HepG2 (cell line): ENCODE measurements around the gene CNTN4. TPM values are rescaled to one million over a fixed set of nuclear protein-coding genes. Genes with fewer than 3 reads are reported as not detected.

Experiments
- ATAC-seq: fragments of 200-7000 bp; cut with Tn5 transposase; 3 replicates; pipeline ENCODE4 v1.9.1; 2020; ENCODE audit warnings: mild to moderate bottlenecking, moderate library complexity
- BruUV-seq: library from RNA; stranded (reverse); fragments of 400-500 nt; replicated peaks from 2 replicates; lab custom pipeline; 2021; lab: Mats Ljungman, UMichigan
- CTCF ChIA-PET: fragments of 300-600 bp; formaldehyde crosslinking; extraction: SDS; loops from one replicate; lab custom pipeline; 2021; ENCODE audit warnings: low total read pairs, inconsistent platforms, low intra/inter-chr PET ratio; lab: Yijun Ruan, JAX
- POLR2A ChIA-PET: fragments of 350-600 bp; sonication (Branson Sonifier 250); formaldehyde crosslinking; loops from one replicate; lab custom pipeline; 2020; ENCODE audit warnings: antibody characterized with exemption, inconsistent platforms; lab: Yijun Ruan, JAX
- DNase-seq: peaks from one replicate; pipeline ENCODE4 v3.0.0-alpha.2; 2015; ENCODE audit warnings: low spot score
- FAIRE-seq: peaks from 3 replicates; lab custom pipeline; 2011; peaks lifted over from hg19 to GRCh38; lab: Jason Lieb, UNC
- H2AFZ ChIP-seq: one replicate; pipeline ENCODE4 v1.6.1; 2011; ENCODE audit warnings: low read length, inconsistent platforms
- H3K27ac ChIP-seq: fragments of 300-600 bp; 3 replicates; pipeline ENCODE4 v1.8.0; 2011; ENCODE audit warnings: mixed run types, mild to moderate bottlenecking, mixed read lengths, low read length, inconsistent platforms; ENCODE audit not compliant: insufficient read depth; ENCODE audit errors: extremely low read length
- H3K27me3 ChIP-seq, 2 experiments: fragments of 200-600 bp in 1 of 2; 2 replicates in 1 of 2; 3 replicates in 1 of 2; pipeline versions ENCODE4 v1.6.0 to v1.8.0; 2011; ENCODE audit warnings: low read length in 2 of 2, mild to moderate bottlenecking in 2 of 2, moderate library complexity in 2 of 2, inconsistent platforms in 1 of 2; ENCODE audit not compliant: insufficient read depth in 2 of 2, control insufficient read depth in 1 of 2
- H3K36me3 ChIP-seq, 2 experiments: fragments of 200-600 bp in 1 of 2; replicated peaks in 1 of 2; 2 replicates in 1 of 2; 3 replicates in 1 of 2; pipeline versions ENCODE4 v1.5.1 to v1.8.0; 2011; ENCODE audit warnings: low read length in 2 of 2, inconsistent platforms in 1 of 2; ENCODE audit not compliant: insufficient read depth in 2 of 2, control insufficient read depth in 1 of 2
- H3K4me1 ChIP-seq: 2 replicates; pipeline ENCODE4 v1.5.1; 2012; ENCODE audit warnings: low read length, inconsistent platforms; ENCODE audit not compliant: insufficient read depth
- H3K4me2 ChIP-seq: 2 replicates; pipeline ENCODE4 v1.6.0; 2011; ENCODE audit warnings: low read depth, low read length, inconsistent platforms
- H3K4me3 ChIP-seq, 3 experiments: fragments of 200-600 bp in 1 of 3; sonication (generic), shearing (Covaris generic) in 1 of 3; replicated peaks in 1 of 3; 2 replicates each; pipeline ENCODE4 v1.5.1; 2011 to 2016; ENCODE audit warnings: low read length in 3 of 3, inconsistent platforms in 2 of 3, low read depth in 2 of 3, mild to moderate bottlenecking in 2 of 3, control low read depth in 1 of 3, mixed read lengths in 1 of 3; ENCODE audit not compliant: insufficient read depth in 1 of 3
- H3K79me2 ChIP-seq: one replicate; pipeline ENCODE4 v1.6.1; 2011; ENCODE audit warnings: low read length, inconsistent platforms; ENCODE audit not compliant: insufficient read depth
- H3K9ac ChIP-seq: 2 replicates; pipeline ENCODE4 v1.6.0; 2011; ENCODE audit warnings: mild to moderate bottlenecking, low read depth, low read length, inconsistent platforms; ENCODE audit not compliant: insufficient read depth
- H3K9me3 ChIP-seq: 2 replicates; pipeline ENCODE4 v1.5.1; 2012; ENCODE audit warnings: mild to moderate bottlenecking, low read length
- H4K20me1 ChIP-seq: 2 replicates; pipeline ENCODE4 v1.6.0; 2011; ENCODE audit warnings: inconsistent platforms, mild to moderate bottlenecking, low read length, moderate library complexity; ENCODE audit not compliant: insufficient read depth
- NCOR1 ChIP-seq: fragments of 200-600 bp; sonication (generic); IDR thresholded peaks from 2 replicates; pipeline ENCODE4 v1.7.0; 2017; ENCODE audit warnings: antibody characterized with exemption, low read length, borderline replicate concordance
- SMARCC2 ChIP-seq: fragments of 450-650 bp; IDR thresholded peaks from 2 replicates; pipeline ENCODE4 v1.6.1; 2017; ENCODE audit warnings: antibody characterized with exemption, mild to moderate bottlenecking
- ZNF460 ChIP-seq: sonication (generic); formaldehyde crosslinking; IDR thresholded peaks from 2 replicates; pipeline ENCODE4 v1.5.1; 2020; ENCODE audit warnings: missing genetic modification reagents, mild to moderate bottlenecking, borderline replicate concordance
- WGBS: methylation state at CpG from one replicate; pipeline ENCODE4 v1.1.6; 2017; ENCODE audit warnings: low lambda C conversion rate; 5-methylcytosine and 5-hydroxymethylcytosine counted together
- in situ Hi-C: cut with HindIII; loops from 2 replicates; pipeline ENCODE4 v1.10.0; 2017; ENCODE audit warnings: low pct_unique_long_range_greater_than_20kb; ENCODE audit not compliant: extremely low pct_ligation_motif_present
- intact Hi-C: fragments of 100-400 bp; cut with micrococcal nuclease; formaldehyde crosslinking; loops from one replicate; pipeline ENCODE4 v1.10.0; 2022; ENCODE audit not compliant: unreplicated experiment
- polyA plus RNA-seq, 8 experiments: library from polyadenylated mRNA; depleted of rRNA in 3 of 8; stranded (reverse) in 7 of 8; unstranded in 1 of 8; fragments of >200 nt; fragmentation: Illumina TruSeq in 4 of 8; extraction: Trizol in 4 of 8; gene quantifications; 2 replicates each; pipeline versions ENCODE4 v1.2.1 to v1.2.3, GENCODE V29; 2011 to 2016; ENCODE audit warnings: low read depth in 4 of 8, missing spikeins in 1 of 8, mixed read lengths in 1 of 8; ENCODE audit not compliant: insufficient read depth in 1 of 8
- total RNA-seq, 5 experiments: library from RNA; depleted of rRNA; stranded (reverse); fragments of >200 nt; fragmentation: Illumina TruSeq; extraction: Trizol; gene quantifications; 2 replicates each; pipeline ENCODE4 v1.2.3, GENCODE V29; 2016; ENCODE audit warnings: low read depth in 1 of 5
- TF ChIP-seq, protein P1 (sequence below): IDR thresholded peaks from 2 replicates; pipeline ENCODE4 v1.6.1; 2016; ENCODE audit warnings: low read depth, missing genetic modification reagents, missing compliant biosample characterization
- TF ChIP-seq, protein P2 (sequence below): IDR thresholded peaks from 2 replicates; pipeline ENCODE4 v1.6.1; 2016; ENCODE audit warnings: low read depth
- TF ChIP-seq, protein P3 (sequence below): IDR thresholded peaks from 2 replicates; pipeline ENCODE4 v1.6.1; 2018; ENCODE audit warnings: missing genetic modification reagents
- TF ChIP-seq, protein P4 (sequence below): sonication (generic); formaldehyde crosslinking; IDR thresholded peaks from 2 replicates; pipeline ENCODE4 v1.5.0; 2020; ENCODE audit warnings: mild to moderate bottlenecking, missing genetic modification reagents, borderline replicate concordance
- TF ChIP-seq, protein P5 (sequence below): sonication (generic); formaldehyde crosslinking; IDR thresholded peaks from 2 replicates; pipeline ENCODE4 v1.8.1; 2023; ENCODE audit warnings: mild to moderate bottlenecking, missing genetic modification reagents
- TF ChIP-seq, protein P6 (sequence below): sonication (generic); formaldehyde crosslinking; IDR thresholded peaks from 2 replicates; pipeline ENCODE4 v1.4.0; 2020; ENCODE audit warnings: missing genetic modification reagents

Gene CNTN4
- total and polyA plus RNA-seq, 2 of the 13 experiments (the other 11 are each of a cell fraction or from before 2014, with no cell fraction given) = 0.01 to 0.13 TPM

DNA sequence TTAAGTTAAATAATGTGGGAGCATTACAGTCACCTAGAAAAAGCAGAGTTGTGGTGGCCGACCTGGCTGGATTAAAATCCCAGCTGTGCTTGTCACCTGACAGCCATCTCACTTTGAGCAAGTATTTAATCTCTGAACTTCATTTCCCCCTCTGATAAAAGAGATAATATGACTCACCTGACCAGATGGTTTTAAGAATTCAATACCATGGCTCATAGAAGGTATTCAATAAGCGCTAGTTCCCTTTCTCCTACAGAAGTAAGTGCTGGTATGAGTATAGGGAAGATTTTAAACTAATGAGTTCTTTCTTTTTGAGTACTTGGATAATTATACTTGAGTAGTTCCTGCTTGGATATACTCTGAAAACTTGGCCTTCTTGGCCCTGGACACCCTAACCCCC, 686.0 kb downstream of the CNTN4 start:
- H3K4me3 ChIP-seq = no peak overlapping the region
- H3K9ac ChIP-seq = no peak overlapping the region
- H3K9me3 ChIP-seq = no peaks in the 10 kb centered on the region
- BruUV-seq = no TSS peak
- FAIRE-seq (no peak), ATAC-seq (no peak), DNase-seq (no peak)
- ChIA-PET POLR2A (no interaction called here), CTCF (no interaction called here)
- no peak overlapping the region for H3K27ac ChIP-seq
- H3K79me2 ChIP-seq = no peaks in the 10 kb centered on the region
- in situ Hi-C loops (no loop called here), intact Hi-C loops (no loop called here)
- WGBS = 0% methylated on average over 2 of the region's 2 CpGs
- H3K4me1 ChIP-seq = no peaks in the 10 kb centered on the region
- TF ChIP-seq, protein P1, sequence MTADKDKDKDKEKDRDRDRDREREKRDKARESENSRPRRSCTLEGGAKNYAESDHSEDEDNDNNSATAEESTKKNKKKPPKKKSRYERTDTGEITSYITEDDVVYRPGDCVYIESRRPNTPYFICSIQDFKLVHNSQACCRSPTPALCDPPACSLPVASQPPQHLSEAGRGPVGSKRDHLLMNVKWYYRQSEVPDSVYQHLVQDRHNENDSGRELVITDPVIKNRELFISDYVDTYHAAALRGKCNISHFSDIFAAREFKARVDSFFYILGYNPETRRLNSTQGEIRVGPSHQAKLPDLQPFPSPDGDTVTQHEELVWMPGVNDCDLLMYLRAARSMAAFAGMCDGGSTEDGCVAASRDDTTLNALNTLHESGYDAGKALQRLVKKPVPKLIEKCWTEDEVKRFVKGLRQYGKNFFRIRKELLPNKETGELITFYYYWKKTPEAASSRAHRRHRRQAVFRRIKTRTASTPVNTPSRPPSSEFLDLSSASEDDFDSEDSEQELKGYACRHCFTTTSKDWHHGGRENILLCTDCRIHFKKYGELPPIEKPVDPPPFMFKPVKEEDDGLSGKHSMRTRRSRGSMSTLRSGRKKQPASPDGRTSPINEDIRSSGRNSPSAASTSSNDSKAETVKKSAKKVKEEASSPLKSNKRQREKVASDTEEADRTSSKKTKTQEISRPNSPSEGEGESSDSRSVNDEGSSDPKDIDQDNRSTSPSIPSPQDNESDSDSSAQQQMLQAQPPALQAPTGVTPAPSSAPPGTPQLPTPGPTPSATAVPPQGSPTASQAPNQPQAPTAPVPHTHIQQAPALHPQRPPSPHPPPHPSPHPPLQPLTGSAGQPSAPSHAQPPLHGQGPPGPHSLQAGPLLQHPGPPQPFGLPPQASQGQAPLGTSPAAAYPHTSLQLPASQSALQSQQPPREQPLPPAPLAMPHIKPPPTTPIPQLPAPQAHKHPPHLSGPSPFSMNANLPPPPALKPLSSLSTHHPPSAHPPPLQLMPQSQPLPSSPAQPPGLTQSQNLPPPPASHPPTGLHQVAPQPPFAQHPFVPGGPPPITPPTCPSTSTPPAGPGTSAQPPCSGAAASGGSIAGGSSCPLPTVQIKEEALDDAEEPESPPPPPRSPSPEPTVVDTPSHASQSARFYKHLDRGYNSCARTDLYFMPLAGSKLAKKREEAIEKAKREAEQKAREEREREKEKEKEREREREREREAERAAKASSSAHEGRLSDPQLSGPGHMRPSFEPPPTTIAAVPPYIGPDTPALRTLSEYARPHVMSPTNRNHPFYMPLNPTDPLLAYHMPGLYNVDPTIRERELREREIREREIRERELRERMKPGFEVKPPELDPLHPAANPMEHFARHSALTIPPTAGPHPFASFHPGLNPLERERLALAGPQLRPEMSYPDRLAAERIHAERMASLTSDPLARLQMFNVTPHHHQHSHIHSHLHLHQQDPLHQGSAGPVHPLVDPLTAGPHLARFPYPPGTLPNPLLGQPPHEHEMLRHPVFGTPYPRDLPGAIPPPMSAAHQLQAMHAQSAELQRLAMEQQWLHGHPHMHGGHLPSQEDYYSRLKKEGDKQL = no peak
- TF ChIP-seq, protein P2, sequence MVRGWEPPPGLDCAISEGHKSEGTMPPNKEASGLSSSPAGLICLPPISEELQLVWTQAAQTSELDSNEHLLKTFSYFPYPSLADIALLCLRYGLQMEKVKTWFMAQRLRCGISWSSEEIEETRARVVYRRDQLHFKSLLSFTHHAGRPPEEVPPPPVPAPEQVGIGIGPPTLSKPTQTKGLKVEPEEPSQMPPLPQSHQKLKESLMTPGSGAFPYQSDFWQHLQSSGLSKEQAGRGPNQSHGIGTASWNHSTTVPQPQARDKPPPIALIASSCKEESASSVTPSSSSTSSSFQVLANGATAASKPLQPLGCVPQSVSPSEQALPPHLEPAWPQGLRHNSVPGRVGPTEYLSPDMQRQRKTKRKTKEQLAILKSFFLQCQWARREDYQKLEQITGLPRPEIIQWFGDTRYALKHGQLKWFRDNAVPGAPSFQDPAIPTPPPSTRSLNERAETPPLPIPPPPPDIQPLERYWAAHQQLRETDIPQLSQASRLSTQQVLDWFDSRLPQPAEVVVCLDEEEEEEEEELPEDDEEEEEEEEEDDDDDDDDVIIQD = no peak
- TF ChIP-seq, protein P3, sequence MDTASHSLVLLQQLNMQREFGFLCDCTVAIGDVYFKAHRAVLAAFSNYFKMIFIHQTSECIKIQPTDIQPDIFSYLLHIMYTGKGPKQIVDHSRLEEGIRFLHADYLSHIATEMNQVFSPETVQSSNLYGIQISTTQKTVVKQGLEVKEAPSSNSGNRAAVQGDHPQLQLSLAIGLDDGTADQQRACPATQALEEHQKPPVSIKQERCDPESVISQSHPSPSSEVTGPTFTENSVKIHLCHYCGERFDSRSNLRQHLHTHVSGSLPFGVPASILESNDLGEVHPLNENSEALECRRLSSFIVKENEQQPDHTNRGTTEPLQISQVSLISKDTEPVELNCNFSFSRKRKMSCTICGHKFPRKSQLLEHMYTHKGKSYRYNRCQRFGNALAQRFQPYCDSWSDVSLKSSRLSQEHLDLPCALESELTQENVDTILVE (CRISPR knock-in tag) = no peak
- no peak for TF ChIP-seq ZNF460
- TF ChIP-seq, protein P4, sequence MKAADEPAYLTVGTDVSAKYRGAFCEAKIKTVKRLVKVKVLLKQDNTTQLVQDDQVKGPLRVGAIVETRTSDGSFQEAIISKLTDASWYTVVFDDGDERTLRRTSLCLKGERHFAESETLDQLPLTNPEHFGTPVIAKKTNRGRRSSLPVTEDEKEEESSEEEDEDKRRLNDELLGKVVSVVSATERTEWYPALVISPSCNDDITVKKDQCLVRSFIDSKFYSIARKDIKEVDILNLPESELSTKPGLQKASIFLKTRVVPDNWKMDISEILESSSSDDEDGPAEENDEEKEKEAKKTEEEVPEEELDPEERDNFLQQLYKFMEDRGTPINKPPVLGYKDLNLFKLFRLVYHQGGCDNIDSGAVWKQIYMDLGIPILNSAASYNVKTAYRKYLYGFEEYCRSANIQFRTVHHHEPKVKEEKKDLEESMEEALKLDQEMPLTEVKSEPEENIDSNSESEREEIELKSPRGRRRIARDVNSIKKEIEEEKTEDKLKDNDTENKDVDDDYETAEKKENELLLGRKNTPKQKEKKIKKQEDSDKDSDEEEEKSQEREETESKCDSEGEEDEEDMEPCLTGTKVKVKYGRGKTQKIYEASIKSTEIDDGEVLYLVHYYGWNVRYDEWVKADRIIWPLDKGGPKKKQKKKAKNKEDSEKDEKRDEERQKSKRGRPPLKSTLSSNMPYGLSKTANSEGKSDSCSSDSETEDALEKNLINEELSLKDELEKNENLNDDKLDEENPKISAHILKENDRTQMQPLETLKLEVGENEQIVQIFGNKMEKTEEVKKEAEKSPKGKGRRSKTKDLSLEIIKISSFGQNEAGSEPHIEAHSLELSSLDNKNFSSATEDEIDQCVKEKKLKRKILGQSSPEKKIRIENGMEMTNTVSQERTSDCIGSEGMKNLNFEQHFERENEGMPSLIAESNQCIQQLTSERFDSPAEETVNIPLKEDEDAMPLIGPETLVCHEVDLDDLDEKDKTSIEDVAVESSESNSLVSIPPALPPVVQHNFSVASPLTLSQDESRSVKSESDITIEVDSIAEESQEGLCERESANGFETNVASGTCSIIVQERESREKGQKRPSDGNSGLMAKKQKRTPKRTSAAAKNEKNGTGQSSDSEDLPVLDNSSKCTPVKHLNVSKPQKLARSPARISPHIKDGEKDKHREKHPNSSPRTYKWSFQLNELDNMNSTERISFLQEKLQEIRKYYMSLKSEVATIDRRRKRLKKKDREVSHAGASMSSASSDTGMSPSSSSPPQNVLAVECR (CRISPR knock-in tag) = no peak
- no peak for TF ChIP-seq NCOR1
- TF ChIP-seq, protein P5, sequence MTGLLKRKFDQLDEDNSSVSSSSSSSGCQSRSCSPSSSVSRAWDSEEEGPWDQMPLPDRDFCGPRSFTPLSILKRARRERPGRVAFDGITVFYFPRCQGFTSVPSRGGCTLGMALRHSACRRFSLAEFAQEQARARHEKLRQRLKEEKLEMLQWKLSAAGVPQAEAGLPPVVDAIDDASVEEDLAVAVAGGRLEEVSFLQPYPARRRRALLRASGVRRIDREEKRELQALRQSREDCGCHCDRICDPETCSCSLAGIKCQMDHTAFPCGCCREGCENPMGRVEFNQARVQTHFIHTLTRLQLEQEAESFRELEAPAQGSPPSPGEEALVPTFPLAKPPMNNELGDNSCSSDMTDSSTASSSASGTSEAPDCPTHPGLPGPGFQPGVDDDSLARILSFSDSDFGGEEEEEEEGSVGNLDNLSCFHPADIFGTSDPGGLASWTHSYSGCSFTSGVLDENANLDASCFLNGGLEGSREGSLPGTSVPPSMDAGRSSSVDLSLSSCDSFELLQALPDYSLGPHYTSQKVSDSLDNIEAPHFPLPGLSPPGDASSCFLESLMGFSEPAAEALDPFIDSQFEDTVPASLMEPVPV (CRISPR knock-in tag) = no peak
- TF ChIP-seq, protein P6, sequence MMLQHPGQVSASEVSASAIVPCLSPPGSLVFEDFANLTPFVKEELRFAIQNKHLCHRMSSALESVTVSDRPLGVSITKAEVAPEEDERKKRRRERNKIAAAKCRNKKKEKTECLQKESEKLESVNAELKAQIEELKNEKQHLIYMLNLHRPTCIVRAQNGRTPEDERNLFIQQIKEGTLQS (CRISPR knock-in tag) = no peak
- no peak for TF ChIP-seq SMARCC2
- H3K36me3 ChIP-seq = no peaks in the 10 kb centered on the region
- no peak overlapping the region for H2AFZ ChIP-seq
- no peaks in the 10 kb centered on the region for H4K20me1 ChIP-seq
- no peaks in the 10 kb centered on the region for H3K27me3 ChIP-seq
- no peak overlapping the region for H3K4me2 ChIP-seq
